Measurements from ENCODE around the gene CFAP119.

- TF ChIP-seq CTCF (conservative IDR thresholded peaks at IDR 0.05; ENCODE audit: low read depth, low read length) (no peak), EZH2 (IDR thresholded peaks at IDR 0.05; ENCODE audit: borderline replicate concordance, low read depth, low read length, poor library complexity, severe bottlenecking) (no peak)
Observed at GRCh38 chr16:30748634-30749445, 13.0 kb downstream of the CFAP119 start.
